Glomerular endothelial cell (primary cell): ENCODE results near the gene HCFC1R1. TPM values are rescaled to one million over a fixed set of nuclear protein-coding genes. Genes with fewer than 3 reads are reported as not detected.

ENCODE experiments used
- DNase-seq: peaks from one replicate; pipeline ENCODE4 v3.0.0-alpha.2; 2011; ENCODE audit warnings: low read depth, low spot score; ENCODE audit errors: extremely low read depth
- total RNA-seq: library from RNA; depleted of rRNA; stranded (reverse); fragments of >200 nt; gene quantifications from 2 replicates; pipeline ENCODE4 v1.2.3, GENCODE V29; 2015

The HCFC1R1 gene
- total RNA-seq, 1 donor from 2014 or later = 24.7 TPM

- DNase-seq = no peak
Observed at GRCh38 chr16:3004319-3004718, 19.4 kb downstream of the HCFC1R1 start.

DNA sequence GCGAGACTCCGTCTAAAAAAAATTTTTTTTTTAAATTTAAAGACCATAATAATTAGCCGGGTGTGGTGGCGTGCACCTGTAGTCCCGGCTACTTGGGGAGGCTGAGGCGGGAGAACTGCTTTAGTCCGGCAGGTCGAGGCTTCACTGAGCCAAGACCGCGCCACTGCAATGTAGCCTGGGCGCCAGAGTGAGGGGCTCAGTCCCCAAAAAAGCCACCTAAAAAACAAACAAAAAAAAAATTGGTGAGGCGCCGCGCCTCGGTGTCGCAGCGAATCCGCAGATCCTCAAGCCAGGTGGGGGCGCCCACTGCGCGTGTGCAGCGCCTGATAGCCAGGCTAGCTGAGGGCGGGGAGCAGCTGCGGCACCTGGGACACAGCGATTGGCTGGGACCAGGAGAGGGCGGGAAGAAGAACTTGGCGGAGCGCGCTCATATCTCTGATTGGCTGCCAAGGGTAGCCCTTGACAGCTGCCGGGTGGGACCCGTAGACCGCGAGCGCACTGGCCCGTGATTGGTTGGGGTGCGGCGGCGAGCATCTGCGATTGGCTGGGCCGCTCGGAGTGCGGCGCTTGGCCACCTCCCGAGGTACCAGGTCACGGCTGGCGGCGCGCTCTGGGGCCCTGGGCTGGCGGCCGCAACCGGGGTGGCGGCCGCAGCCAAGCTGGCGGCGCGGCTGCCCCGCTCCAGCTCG lies 20.0 kb downstream of the HCFC1R1 start:
- DNase-seq = peak; percentile 87

GRCh38 chr16:3001316-3001715 lies 22.4 kb downstream of the HCFC1R1 start:
- DNase-seq = no peak

GRCh38 chr16:3000540-3000939 lies 23.2 kb downstream of the HCFC1R1 start:
- DNase-seq = no peak

DNA sequence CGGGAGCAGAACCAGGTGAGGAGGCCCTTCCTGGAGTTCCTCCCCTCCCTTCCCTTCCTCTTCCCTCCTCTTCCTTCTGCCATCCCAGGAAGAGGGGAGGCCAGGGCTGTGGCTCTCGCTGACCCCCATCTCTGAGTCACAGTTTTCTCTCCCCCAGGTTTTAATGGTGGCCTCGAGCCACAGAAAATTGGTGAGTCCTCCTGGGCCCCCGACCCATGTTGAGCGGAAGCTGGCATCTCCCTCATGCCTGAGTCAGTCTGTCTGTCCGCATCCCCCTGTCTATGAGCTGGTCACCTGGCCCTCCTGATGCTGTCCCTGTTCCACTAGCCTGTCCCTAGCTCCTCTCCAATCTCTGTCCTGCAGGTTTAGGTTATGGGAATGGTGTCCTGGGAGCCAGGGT lies 23.8 kb downstream of the HCFC1R1 start:
- no peak for DNase-seq

DNA sequence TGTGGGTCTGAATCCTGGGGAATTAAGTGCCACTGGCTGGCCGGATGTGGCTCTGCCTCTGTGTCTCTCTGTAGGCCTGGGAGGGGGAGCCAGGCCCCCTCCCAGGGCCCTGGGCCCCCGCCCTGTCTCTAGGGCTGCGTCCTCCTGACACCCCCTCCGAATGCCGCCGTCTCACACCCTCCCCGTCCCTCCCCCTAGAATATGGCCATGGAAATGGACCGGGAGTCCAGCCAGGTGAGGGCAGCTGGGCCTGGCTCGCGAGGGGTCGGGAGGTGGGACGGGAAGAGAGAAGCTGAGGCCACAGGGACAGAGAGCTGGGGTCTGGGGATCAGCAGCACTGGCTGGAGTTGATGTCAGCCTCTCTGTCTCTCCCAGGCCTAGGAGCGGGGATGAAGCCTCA lies 27.4 kb downstream of the HCFC1R1 start:
- DNase-seq = no peak

- no peak for DNase-seq
Observed at GRCh38 chr16:2992383-2993081, 31.2 kb downstream of the HCFC1R1 start.

DNA sequence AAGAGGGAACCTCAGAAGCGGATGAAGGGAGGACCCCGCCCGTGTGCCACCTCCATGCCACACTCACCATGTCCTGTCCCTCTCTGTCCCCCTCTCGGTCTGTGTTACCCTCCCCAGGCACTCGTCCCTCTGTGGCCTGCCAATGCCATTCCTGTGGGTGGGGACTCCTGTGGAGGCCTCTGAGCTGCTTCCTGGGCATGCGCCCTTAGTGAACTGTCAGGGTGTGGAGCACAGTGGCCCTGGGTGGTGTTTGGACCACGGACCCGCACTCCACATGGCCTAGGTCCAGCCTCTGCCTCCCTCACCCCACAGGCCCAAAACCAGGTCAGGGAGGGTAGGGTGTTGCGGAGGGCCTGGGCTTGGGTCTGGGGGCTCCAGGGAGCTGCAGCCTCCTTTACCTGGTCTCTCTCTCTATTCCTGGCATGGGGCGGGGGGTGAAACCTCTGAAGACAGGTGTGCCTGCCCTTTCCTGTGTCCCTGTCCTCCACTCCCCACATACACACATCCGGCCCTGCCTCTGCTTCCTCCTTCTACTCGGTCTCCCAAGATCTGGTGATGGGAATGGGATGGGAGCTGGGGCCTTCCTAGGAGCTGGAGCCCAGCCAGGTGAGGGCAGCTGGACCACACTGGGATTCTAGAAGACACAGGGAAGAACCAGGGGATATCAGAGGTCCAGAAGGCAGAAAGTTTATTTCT lies 32.0 kb downstream of the HCFC1R1 start:
- DNase-seq = no peak

GRCh38 chr16:2990891-2991290 lies 32.9 kb downstream of the HCFC1R1 start:
- no peak for DNase-seq

DNA sequence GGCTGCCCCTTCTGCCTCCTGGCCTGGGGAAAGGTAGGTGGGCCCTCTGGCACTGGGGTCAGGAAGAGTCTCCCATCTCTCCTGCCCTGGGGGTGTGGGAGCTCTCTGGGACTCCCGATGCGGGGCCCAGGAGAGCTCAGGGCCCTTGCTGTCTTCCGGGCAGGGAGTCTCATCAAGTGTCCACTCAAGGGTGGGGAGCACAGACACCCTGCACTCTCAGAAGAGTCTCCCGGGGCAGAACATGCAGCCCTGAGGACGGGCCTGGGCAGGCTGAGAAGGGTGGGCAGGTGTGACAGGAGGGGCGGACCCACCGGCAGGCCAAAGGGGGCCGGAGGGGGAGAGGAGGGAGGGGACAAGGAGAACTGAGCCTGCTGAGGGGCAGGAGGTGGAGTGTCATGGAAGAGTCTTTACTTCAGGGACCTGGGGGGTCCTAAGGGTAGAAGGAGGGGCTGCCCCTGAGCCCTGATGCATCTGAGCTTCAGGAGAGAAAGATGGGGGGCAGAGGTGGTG lies 35.1 kb downstream of the HCFC1R1 start:
- DNase-seq = no peak

DNA sequence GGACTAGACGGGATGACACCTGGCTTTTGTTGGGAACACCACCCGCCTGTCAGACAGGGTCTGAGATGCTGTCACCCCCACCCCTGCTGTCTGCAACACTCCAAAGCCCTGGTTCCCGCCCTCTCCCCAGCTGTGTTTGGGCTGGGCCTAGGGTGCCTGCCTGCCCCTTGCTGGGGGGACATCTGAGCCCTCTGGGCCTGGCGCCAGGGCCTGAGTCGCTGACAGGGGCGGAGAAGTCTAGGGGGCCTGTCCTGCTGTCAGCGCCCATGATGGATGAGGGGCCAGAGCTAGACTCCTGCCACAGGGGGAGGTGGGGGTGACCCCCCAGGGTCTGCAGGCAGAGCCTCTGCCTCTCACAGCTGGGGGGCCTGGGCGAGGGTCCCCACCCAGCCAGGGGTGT lies 35.9 kb downstream of the HCFC1R1 start:
- no peak for DNase-seq

DNA sequence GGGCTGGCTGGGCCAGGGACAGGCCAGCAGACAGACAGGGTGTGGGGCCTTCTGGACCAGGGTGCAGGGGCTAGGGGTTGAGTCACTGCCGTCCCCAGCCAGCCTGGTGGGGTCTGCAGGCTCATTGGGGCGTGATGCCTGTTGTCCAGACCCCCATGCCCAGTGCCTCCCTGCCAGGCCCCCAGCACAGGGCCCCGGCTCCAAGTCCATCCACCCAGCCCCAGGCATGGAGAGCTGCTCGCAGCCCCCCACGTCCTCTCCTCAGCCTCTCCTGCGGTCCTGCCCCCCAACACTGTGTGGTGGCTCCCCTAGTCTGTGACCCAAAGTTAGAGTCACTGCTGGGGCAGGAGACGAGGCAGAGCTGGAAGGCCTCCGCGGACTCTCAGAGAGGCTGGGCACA lies 36.5 kb downstream of the HCFC1R1 start:
- no peak for DNase-seq

- no peak for DNase-seq
Observed at GRCh38 chr16:2986623-2987188, 37.0 kb downstream of the HCFC1R1 start.

DNA sequence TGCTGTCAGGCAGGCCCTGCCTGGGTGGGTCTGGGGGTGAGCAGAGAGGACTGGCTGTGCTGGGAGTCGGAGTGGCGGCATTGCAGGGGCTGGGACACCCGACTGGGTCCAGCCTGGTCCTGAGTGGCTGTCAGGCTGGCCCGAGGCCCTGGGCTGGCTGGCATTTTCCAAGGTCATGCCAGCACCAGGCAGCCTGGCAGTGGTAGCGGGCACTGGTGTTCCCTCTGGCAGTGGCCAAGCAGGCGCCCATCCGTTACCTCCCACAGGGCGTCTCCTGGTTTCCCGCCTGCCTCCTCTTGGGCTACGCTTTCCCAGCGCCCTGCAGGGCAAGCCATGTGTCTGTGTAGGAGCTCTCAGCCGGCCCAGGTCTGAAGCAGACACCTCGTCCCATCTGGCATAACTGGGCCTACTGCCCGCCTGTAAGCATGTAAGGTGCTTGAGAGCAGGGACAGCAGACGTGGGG lies 37.8 kb downstream of the HCFC1R1 start:
- no peak for DNase-seq

DNA sequence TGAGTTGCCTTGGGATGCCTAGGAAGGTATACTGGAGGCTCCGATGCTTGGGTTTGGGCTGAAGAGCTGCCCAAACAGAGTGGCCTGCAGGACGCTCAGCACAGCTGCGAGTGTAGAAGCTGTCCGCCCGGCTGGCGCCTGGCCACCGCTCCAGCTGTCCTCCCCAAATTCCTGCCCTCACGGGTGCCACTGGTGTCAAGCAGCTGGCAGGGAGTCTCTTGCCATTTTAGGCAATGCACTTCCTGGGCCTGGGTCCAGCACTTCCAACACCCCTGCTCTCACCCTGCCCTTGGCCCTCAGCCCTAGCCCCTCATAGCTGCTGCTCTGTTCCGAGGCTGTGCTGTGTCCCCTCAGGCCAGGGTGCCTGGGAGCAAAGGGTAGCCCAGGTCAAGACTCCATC lies 38.3 kb downstream of the HCFC1R1 start:
- DNase-seq = no peak

- DNase-seq = no peak
Observed at GRCh38 chr16:2983706-2984136, 40.0 kb downstream of the HCFC1R1 start.

DNA sequence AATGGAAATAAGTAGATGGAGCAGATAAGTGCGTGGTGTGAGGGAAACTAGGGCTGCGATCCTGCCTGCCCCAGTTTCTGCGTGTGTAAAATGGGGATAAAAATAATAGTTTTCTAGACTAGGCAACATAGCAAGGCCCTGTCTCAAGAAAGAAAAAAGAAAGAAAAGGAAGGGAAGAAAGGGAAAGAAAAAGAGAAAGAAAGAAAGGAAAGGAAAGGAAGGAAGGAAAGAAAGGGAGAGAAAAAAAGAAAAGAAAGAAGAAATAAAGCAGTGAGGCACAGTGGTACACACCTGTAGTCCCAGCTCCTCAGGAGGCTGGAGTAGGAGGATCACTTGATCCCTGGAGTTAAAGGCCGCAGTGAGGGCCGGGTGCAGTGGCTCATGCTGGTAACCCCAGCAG lies 41.3 kb downstream of the HCFC1R1 start:
- DNase-seq = no peak

DNA sequence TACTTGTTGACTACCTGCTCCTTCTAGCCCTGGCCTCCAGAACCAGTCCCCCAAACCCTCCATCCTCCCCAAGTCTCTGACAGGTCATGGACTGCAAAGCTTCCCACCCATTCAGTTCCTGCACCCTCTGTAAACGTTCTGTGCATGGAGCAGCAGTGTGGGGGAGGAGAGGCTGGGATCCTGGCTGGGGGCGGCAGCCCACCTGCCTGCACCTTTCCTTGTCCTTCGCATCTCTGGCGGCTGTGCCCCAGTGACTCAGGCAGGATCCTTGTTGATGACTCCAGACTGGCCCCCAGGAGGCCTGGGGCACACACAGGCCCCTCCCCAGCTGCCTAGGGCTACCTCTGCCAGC lies 41.9 kb downstream of the HCFC1R1 start:
- no peak for DNase-seq

GRCh38 chr16:2981177-2981898 lies 42.4 kb downstream of the HCFC1R1 start:
- no peak for DNase-seq
